Endothelial cell of umbilical vein (primary cell): ENCODE data around the gene RAB4A. TPM values are rescaled to one million over a fixed set of nuclear protein-coding genes. Genes with fewer than 3 reads are reported as not detected.

Source experiments
- BruUV-seq: library from RNA; stranded (reverse); fragments of 400-500 nt; replicated peaks from 2 replicates; lab custom pipeline; 2021; lab: Mats Ljungman, UMichigan
- CTCF ChIA-PET: fragments of 300-600, 350-600 bp; sonication (Branson Sonifier 250); formaldehyde crosslinking; loops from one replicate; lab custom pipeline; 2021; ENCODE audit warnings: antibody characterized with exemption, inconsistent platforms; lab: Charles Lee
- POLR2A ChIA-PET: fragments of 300-600, 350-600 bp; sonication (Branson Sonifier 250); formaldehyde crosslinking; loops from one replicate; lab custom pipeline; 2021; ENCODE audit warnings: antibody characterized with exemption, inconsistent platforms; lab: Charles Lee
- DNase-seq: peaks from one replicate; pipeline ENCODE4 v3.0.0-alpha.2; 2011; ENCODE audit warnings: low read depth, low spot score
- FAIRE-seq: peaks from 2 replicates; lab custom pipeline; 2011; peaks lifted over from hg19 to GRCh38; lab: Jason Lieb, UNC
- H2AFZ ChIP-seq: 2 replicates; pipeline ENCODE4 v1.6.0; 2012; ENCODE audit warnings: low read depth, low read length, control low read depth, inconsistent platforms
- H3K27ac ChIP-seq: 2 replicates; pipeline ENCODE4 v1.5.1; 2011; ENCODE audit warnings: low read depth, mild to moderate bottlenecking, control low read depth, low read length, moderate library complexity; ENCODE audit not compliant: insufficient read depth
- H3K27me3 ChIP-seq, 2 experiments: 2 replicates each; pipeline versions ENCODE4 v1.6.0 to v1.6.1; 2011; ENCODE audit warnings: low read length in 2 of 2, mixed read lengths in 1 of 2; ENCODE audit not compliant: control insufficient read depth in 2 of 2, insufficient read depth in 2 of 2
- H3K36me3 ChIP-seq, 2 experiments: 2 replicates in 1 of 2; 3 replicates in 1 of 2; pipeline ENCODE4 v1.5.1; 2011; ENCODE audit warnings: low read length in 2 of 2, mild to moderate bottlenecking in 1 of 2, moderate library complexity in 1 of 2; ENCODE audit not compliant: control insufficient read depth in 2 of 2, insufficient read depth in 2 of 2; ENCODE audit errors: extremely low read depth in 1 of 2
- H3K4me1 ChIP-seq: 3 replicates; pipeline ENCODE4 v1.5.1; 2011; ENCODE audit warnings: mild to moderate bottlenecking, low read length; ENCODE audit not compliant: control insufficient read depth, insufficient read depth; ENCODE audit errors: extremely low read depth
- H3K4me2 ChIP-seq: 2 replicates; pipeline ENCODE4 v1.6.1; 2011; ENCODE audit warnings: low read length, control low read depth, mixed read lengths; ENCODE audit not compliant: insufficient read depth
- H3K4me3 ChIP-seq, 3 experiments: fragments of 200-600 bp in 1 of 3; sonication (generic), shearing (Covaris generic) in 1 of 3; replicated peaks in 1 of 3; 2 replicates each; pipeline ENCODE4 v1.5.1; 2011 to 2016; ENCODE audit warnings: control low read depth in 3 of 3, low read length in 3 of 3, mild to moderate bottlenecking in 2 of 3, inconsistent platforms in 1 of 3, low read depth in 1 of 3, moderate library complexity in 1 of 3; ENCODE audit not compliant: insufficient read depth in 1 of 3
- H3K79me2 ChIP-seq: 2 replicates; pipeline ENCODE4 v1.6.0; 2012; ENCODE audit warnings: low read length, inconsistent platforms; ENCODE audit not compliant: control insufficient read depth, insufficient read depth
- H3K9ac ChIP-seq: replicated peaks from 2 replicates; pipeline ENCODE3; 2011; ENCODE audit warnings: low read length, control low read depth; ENCODE audit not compliant: insufficient read depth; ENCODE audit errors: extremely low read depth
- H3K9me1 ChIP-seq: replicated peaks from 3 replicates; pipeline ENCODE4 v1.6.0; 2011; ENCODE audit warnings: mild to moderate bottlenecking, low read length; ENCODE audit not compliant: control insufficient read depth, insufficient read depth; ENCODE audit errors: extremely low read depth
- H3K9me3 ChIP-seq: replicated peaks from 2 replicates; pipeline ENCODE4 v1.5.1; 2012; ENCODE audit warnings: low read length, inconsistent platforms; ENCODE audit not compliant: control insufficient read depth, insufficient read depth
- H4K20me1 ChIP-seq: replicated peaks from 2 replicates; pipeline ENCODE3; 2011; ENCODE audit warnings: mild to moderate bottlenecking, low read length; ENCODE audit not compliant: control insufficient read depth, insufficient read depth; ENCODE audit errors: extremely low read depth
- EZH2 ChIP-seq: IDR thresholded peaks from 2 replicates; pipeline ENCODE4 v1.6.1; 2012; ENCODE audit warnings: borderline replicate concordance, low read depth, mild to moderate bottlenecking, moderate library complexity, low read length, inconsistent platforms; ENCODE audit not compliant: severe bottlenecking
- FOS ChIP-seq: IDR thresholded peaks from 2 replicates; pipeline ENCODE4 v1.6.1; 2011; ENCODE audit warnings: mild to moderate bottlenecking, low read length, moderate library complexity, borderline replicate concordance; ENCODE audit not compliant: insufficient read depth
- GATA2 ChIP-seq: IDR thresholded peaks from 2 replicates; pipeline ENCODE4 v1.7.0; 2011; ENCODE audit warnings: low read depth, mild to moderate bottlenecking, moderate library complexity, mixed read lengths, low read length; ENCODE audit not compliant: insufficient read length, insufficient read depth
- JUN ChIP-seq: IDR thresholded peaks from 2 replicates; pipeline ENCODE4 v1.6.1; 2011; ENCODE audit warnings: borderline replicate concordance, low read depth; ENCODE audit not compliant: insufficient read length, insufficient read depth
- MAX ChIP-seq: IDR thresholded peaks from 2 replicates; pipeline ENCODE4 v1.6.1; 2011; ENCODE audit not compliant: insufficient read depth, insufficient read length
- POLR2AphosphoS5 ChIP-seq: IDR thresholded peaks from 2 replicates; pipeline ENCODE4 v1.6.1; 2012; ENCODE audit warnings: low read depth, mild to moderate bottlenecking, control low read depth, low read length, moderate library complexity; ENCODE audit not compliant: insufficient read depth
- dilution Hi-C: fragments of 300-500 bp; cut with MboI; formaldehyde crosslinking; loops from one replicate; pipeline ENCODE4 v1.15.0; 2019; ENCODE audit warnings: low sequenced_read_pairs; ENCODE audit not compliant: extremely low pct_ligation_motif_present
- intact Hi-C: fragments of 100-400 bp; cut with micrococcal nuclease; formaldehyde crosslinking; loops from one replicate; pipeline ENCODE4 v1.10.0; 2022
- polyA plus RNA-seq, 4 experiments: library from polyadenylated mRNA; depleted of rRNA in 3 of 4; stranded (reverse) in 3 of 4; unstranded in 1 of 4; fragments of >200 nt; gene quantifications; 2 replicates each; pipeline versions ENCODE4 v1.2.1 to v1.2.3, GENCODE V29; 2011 to 2012; ENCODE audit warnings: missing spikeins in 1 of 4
- total RNA-seq: library from RNA; stranded (reverse); gene quantifications from 2 replicates; pipeline ENCODE4 v1.2.3, GENCODE V29; 2021

Gene RAB4A
- total and polyA plus RNA-seq, 2 donors (not counting 3 experiments of a cell fraction or from before 2014, with no cell fraction given) = 14.8 to 52.9 TPM

GRCh38 chr1:229230140-229230892 is 40.6 kb upstream of the RAB4A start:
- no peak overlapping the region for H3K4me2 ChIP-seq
- no peak overlapping the region for H3K9ac ChIP-seq
- no peaks in the 10 kb centered on the region for H4K20me1 ChIP-seq
- BruUV-seq = no TSS peak
- DNase-seq (no peak), FAIRE-seq (no peak)
- H3K27me3 ChIP-seq = peaks cover 8 to 14% of the 10 kb centered on the region in 2 experiments
- ChIA-PET POLR2A (no interaction called here), CTCF (interaction anchor here (0.7 to 6.1 kb wide), 6 partner anchors 9 to 564 kb away, joined by 3 to 123 read pairs (median 25); partner anchors contain the start of gene RHOU)
- no peak for TF ChIP-seq FOS
- no peak for TF ChIP-seq MAX
- no peak for TF ChIP-seq JUN
- intact Hi-C loops (no loop called here), dilution Hi-C loops (no loop called here)
- H3K9me3 ChIP-seq = no peaks in the 10 kb centered on the region
- H3K9me1 ChIP-seq = no peaks in the 10 kb centered on the region
- no peaks in the 10 kb centered on the region for H3K36me3 ChIP-seq
- H3K4me1 ChIP-seq = peaks cover 3% of the 10 kb centered on the region
- H3K27ac ChIP-seq = no peak overlapping the region
- H2AFZ ChIP-seq = no peak overlapping the region
- H3K79me2 ChIP-seq = no peaks in the 10 kb centered on the region
- no peak overlapping the region for H3K4me3 ChIP-seq

- Histone ChIP-seq H2AFZ (no peak overlapping the region), H3K9me1 (no peaks in the 10 kb centered on the region), H3K4me1 (peaks cover 3% of the 10 kb centered on the region), H3K79me2 (no peaks in the 10 kb centered on the region), H3K9me3 (no peaks in the 10 kb centered on the region), H3K9ac (no peak overlapping the region), H3K4me3 (no peak overlapping the region), H3K4me2 (no peak overlapping the region), H3K36me3 (no peaks in the 10 kb centered on the region), H4K20me1 (no peaks in the 10 kb centered on the region), H3K27me3 (peaks cover 8 to 14% of the 10 kb centered on the region in 2 experiments), H3K27ac (no peak overlapping the region)
- TF ChIP-seq POLR2AphosphoS5 (no peak), EZH2 (no peak), GATA2 (no peak), JUN (no peak)
- intact Hi-C loops = no loop called here
- POLR2A ChIA-PET = no interaction called here
- CTCF ChIA-PET = interaction anchor here (1.4 to 6.1 kb wide), 2 partner anchors 10 to 565 kb away, joined by 3 to 123 read pairs; no protein-coding TSS in a partner anchor
- BruUV-seq = no TSS peak
- DNase-seq = no peak
- dilution Hi-C loops = no loop called here
- no peak for FAIRE-seq
Observed at GRCh38 chr1:229230893-229231753, 39.8 kb upstream of the RAB4A start.
